ENCODE measurements around the gene RALGPS1.

DNA sequence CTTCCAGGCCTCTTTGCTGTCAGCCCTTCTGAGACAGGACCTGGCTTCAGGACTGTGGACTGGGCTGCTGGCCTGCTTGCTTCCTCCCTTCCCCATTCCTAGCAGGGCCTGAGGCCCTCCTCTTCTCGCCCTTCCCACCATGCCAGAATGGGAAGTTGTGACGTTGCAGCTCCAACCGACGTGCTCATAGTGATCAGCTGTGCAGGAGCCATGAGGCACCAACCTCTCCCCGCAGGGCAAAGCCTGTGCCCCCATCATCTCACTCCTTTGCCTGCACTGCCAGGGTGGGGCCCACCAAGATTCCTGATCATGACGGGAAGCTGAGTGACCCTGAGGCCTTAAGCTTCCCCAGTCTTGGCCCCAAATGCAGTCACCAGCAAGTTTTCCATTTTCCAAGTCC, 304.9 kb downstream of the RALGPS1 start:
- TF ChIP-seq CTCF (conservative IDR thresholded peaks at IDR 0.05; ENCODE audit: low read length) = no peak
- TF ChIP-seq EZH2phosphoT487 (IDR thresholded peaks at IDR 0.05; ENCODE audit: borderline replicate concordance, low read depth, low read length) = no peak

Measured in OCI-LY7 (cell line).